Measurements from ENCODE around the gene HDAC3.

Gene HDAC3

DNA sequence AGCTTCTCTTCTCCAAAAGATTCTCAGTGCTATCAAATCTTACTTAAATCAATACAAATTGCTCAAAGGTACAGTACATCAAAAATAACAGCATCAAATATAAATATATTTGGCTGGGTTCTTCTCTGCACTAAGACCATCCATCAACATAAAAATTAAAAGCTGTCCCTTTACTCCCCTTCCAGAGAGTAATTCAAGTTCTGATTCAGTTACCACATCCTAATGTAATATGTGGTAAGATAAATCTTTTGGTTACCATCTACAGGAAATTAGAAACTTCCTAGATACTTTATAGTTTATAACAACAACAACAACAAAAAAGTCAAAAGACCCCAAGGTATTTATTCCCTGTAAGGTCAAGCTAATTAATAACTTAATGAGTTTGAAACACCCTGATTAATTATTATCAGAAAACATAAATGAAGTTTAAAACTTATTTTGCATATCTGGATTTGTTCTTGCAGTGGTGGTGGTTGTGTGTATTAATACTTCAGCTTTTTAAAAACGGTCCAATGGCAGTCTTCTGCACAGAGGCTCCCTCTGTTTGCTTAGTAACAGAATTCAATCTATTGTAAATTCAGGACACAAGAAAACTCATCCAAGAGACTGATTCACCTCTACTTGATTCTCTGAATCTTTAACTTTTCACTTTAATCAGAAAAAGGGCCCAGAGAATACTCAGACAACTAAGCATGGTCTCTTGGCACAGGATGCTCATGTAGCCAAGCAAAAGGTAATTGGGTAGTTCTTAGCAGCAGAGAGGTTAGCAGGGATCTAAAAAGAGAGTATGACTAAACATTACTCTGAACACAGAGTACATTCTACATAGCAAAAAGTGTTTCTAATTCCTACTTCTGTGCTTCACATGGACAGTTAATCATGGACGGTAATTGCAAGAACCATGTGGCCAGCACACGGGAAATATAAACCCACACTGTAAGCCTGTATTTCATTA is 38.0 kb downstream of the HDAC3 start:
- DNase-seq, result no peak

DNA sequence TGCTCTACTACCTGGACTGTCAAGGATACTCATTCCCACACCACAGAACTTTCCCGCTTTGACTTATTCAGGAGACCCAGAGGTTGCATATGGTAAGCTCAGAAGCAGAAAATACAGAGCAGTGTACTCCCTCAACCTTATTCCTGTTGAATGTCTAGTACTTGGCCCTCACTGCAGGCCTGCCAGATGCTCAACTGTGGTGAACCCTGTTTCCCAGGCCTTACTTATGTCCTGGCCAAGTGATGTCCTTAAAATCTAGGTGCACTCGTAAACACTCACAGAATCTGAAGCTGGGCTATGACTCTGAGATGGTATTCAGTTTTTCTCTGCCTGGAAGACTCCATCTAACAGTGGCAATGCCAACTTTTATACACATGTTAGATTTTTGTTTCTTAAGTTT is 38.8 kb downstream of the HDAC3 start:
- DNase-seq, result no peak

GRCh38 chr5:141597394-141597793 is 39.3 kb downstream of the HDAC3 start:
- DNase-seq, result no peak

DNA sequence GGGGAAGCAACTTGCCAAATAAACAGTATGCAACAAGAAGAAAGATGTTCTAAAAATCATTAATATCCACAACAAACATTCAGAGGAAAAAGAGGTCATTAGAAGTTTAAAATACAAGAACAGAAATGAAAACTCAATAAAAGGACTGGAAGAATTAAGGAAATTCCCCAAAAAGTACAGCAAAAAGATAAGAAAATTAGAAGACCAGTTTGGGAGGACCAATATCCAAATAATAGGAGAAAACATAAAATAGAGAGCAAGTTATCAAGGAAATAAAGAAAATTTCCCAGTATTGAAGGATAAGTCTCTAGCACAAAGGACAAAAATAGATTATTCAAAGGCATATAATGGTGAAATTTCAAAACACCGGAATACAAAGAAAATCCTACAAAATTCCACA is 39.8 kb downstream of the HDAC3 start:
- no peak for DNase-seq

DNA sequence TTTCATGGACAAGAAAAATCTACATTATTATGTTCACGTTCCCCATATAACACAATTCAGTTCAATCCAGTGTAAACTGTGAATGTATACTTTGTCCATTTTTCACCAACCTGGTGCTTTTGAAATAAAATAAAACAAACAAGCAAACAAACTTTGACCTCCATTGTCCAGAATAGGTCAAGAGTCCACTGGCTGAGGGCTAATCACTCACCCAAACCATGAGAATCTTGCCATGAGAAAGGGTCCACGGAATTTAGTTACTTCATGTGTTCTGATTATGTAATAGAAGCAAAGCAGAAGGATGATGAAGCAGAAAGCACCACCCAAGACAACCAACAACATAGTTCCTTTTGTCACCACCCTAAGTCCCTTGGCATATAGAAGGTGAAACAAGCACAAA is 46.5 kb downstream of the HDAC3 start:
- DNase-seq, result no peak

GRCh38 chr5:141586246-141586645 is 50.4 kb downstream of the HDAC3 start:
- no peak for DNase-seq

- DNase-seq, result no peak
Observed at GRCh38 chr5:141585594-141585993, 51.1 kb downstream of the HDAC3 start.

DNA sequence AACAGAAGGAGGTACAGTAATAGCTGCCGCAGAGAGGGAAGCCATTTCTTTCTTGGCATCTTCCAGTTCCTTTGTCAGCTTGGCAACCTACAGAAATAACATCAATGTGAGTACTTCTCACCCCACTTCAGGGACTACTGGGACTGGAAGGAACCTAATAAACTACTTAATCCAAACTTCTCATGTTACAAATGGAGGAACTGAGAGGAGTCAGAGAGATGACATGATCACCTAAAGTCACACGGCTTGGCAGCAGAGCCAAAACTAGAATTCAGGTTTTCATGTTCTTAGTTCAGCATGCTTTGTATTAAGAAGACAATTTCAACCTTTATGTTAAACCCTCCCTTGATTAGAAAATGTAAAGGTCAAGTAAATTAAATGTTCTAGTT is 62.5 kb downstream of the HDAC3 start:
- DNase-seq, result no peak

- no peak for DNase-seq
Observed at GRCh38 chr5:141573489-141574121, 63.0 kb downstream of the HDAC3 start.

Measured in NCI-H1436 treated with DMSO at 0.1 percent for 48 hours (cell line).